Regular cardiac myocyte (primary cell): ENCODE data around the gene KLK7. TPM values are rescaled to one million over a fixed set of nuclear protein-coding genes. Genes with fewer than 3 reads are reported as not detected.

ENCODE experiments used
- total RNA-seq: library from RNA; depleted of rRNA; stranded (reverse); fragments of >200 nt; gene quantifications from 2 replicates; pipeline ENCODE4 v1.2.3, GENCODE V29; 2014

Gene KLK7
- not detected in 2 replicates for total RNA-seq

DNA sequence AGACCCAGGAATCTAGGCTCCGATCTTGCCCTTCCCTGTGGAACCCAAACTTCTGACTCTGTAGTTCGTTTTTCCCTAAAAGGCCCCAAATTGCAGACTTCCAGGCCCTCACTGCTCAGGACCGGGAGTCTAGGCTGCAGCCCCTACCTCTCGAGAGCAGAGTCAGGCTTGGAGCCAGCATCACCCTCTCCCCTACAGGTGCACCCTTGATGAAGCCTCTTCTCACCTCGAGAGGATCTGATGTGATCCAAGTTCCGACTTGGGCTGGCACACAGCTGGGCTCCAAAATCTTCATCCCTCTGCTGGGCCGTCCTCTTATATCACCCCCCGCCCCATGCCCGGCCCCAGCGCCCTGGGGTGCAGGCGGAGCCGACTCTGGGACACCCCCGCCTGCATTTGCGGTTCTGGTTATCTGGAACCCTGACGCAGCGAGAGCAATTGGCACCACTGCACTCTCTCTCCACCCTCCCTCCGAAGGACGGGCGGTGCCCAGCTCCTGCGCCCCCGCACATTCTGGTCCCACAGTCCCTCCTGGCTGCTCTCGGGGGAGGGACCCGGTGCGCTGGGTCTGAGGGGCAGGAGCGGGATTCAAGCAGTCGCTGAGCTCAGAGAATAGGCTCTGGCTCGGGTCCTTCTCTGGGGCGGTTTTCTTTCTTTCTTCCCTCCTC lies at the start of gene KLK7:
Gene KLK7, minus strand, starts transcription at position 293 of the 668 bp plus-strand sequence. CDS start 1,518 bp downstream, outside the sequence.

DNA sequence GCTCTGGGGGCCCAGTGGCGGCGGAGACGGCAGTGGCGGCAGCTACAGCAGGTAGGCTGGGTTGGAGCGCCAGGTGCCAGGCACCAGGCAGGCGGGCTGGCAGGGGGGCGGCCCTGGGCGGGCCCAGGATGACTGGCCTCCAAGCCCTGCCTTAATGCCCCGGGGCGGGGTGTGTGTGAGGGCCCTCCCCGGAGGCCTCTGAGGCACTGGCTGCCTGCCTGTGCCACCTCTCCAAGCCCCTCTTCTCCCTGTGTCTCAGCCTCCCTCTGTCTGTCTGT lies 42.8 kb upstream of the KLK7 start, which contains the start of gene KLK11:
Gene KLK11, minus strand, starts transcription at position 63 of the 278 bp plus-strand sequence. CDS start 985 bp downstream, outside the sequence.

GRCh38 chr19:51019544-51019925 lies 35.8 kb upstream of the KLK7 start, which contains the start of gene KLK10:
Gene KLK10 (minus strand): TSS chr19:51019709. CDS start chr19:51019130, 579 bp downstream.

DNA sequence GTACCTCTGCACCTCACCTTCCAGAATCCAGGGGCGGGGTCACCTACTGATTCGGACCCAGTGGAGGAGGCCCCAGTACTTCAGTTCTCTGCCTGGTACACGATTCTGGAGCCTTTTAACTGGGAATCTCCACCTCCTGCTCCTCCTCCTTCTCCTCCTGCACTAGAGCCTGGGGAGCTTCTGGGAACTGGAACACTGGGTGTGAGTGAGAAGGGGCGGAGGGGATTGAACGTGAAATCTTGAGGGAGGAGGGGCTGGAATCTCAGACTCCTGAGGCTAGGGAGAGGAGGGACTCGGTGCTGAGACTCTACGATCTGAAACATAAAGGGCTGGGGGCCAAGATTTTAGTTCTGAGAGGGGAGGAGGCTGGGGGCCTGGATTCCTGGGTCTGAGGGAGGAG lies 17.8 kb upstream of the KLK7 start, which contains the start of gene KLK8:
Gene KLK8, minus strand, starts transcription at position 90 of the 400 bp plus-strand sequence. CDS start 437 bp downstream, outside the sequence.

GRCh38 chr19:50969413-50969760 lies 14.3 kb downstream of the KLK7 start, which contains the start of gene KLK6:
Gene KLK6 (minus strand): TSS chr19:50969591. CDS start chr19:50968104, 1,487 bp downstream.

DNA sequence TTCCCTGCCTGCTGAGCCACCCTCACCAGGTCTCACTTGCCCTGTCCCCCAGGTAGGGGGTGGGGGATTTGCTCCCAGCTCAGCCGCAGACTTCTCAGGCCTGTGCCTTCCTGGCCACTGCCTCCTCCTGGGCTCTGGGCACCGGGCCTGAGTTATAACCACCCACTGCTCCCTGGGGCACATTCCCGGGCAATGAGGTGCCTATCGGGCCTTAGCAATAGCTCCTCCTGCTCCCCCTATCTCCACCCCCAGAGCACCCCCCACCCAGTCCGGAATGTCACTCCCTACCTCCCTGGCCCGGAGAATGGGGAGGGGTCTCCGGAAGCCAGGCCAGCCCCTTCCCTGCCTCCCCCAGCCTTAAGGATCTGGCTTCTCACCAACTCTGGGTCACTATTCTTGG lies 30.8 kb downstream of the KLK7 start, which contains the start of gene KLK5:
Gene KLK5, minus strand, starts transcription at position 129 of the 400 bp plus-strand sequence. CDS start 381 bp downstream, outside the sequence.

Other genes starting within 250 kb of the KLK7 start
- gene GPR32, start 213.5 kb downstream of the KLK7 start, total RNA-seq = not detected in 2 replicates
- gene ACP4, start 193.5 kb downstream of the KLK7 start, total RNA-seq = not detected in 2 replicates
- not detected in 2 replicates for gene KLK1, start 160.1 kb downstream of the KLK7 start, total RNA-seq
- not detected in 2 replicates for gene KLK15, start 150.3 kb downstream of the KLK7 start, total RNA-seq
- gene KLK3, start 129.0 kb downstream of the KLK7 start, total RNA-seq = not detected in 2 replicates
- not detected in 2 replicates for gene KLK2, start 110.5 kb downstream of the KLK7 start, total RNA-seq
- not detected in 2 replicates for gene KLK4, start 72.5 kb downstream of the KLK7 start, total RNA-seq
- gene KLK5, start 30.9 kb downstream of the KLK7 start, total RNA-seq = under 0.01 TPM in 1 of 2 replicates, not detected in the other
- gene KLK6, start 14.3 kb downstream of the KLK7 start, total RNA-seq = not detected in 2 replicates
- not detected in 2 replicates for gene KLK8, start 17.7 kb upstream of the KLK7 start, total RNA-seq
- not detected in 2 replicates for gene KLK10, start 35.8 kb upstream of the KLK7 start, total RNA-seq
- not detected in 2 replicates for gene KLK11, start 42.7 kb upstream of the KLK7 start, total RNA-seq
- gene KLK12, start 51.1 kb upstream of the KLK7 start, total RNA-seq = not detected in 2 replicates
- not detected in 2 replicates for gene KLK13, start 81.2 kb upstream of the KLK7 start, total RNA-seq
- gene KLK14, start 99.0 kb upstream of the KLK7 start, total RNA-seq = not detected in 2 replicates
- 7.0 and 8.4 TPM in 2 replicates for gene CTU1, start 124.5 kb upstream of the KLK7 start, total RNA-seq
- 0.19 and 0.28 TPM in 2 replicates for gene SIGLEC9, start 141.0 kb upstream of the KLK7 start, total RNA-seq
- not detected in 2 replicates for gene SIGLEC7, start 158.4 kb upstream of the KLK7 start, total RNA-seq
- not detected in 2 replicates for gene CD33, start 241.2 kb upstream of the KLK7 start, total RNA-seq